ENCODE measurements around the gene CHCHD3.

The CHCHD3 gene

DNA sequence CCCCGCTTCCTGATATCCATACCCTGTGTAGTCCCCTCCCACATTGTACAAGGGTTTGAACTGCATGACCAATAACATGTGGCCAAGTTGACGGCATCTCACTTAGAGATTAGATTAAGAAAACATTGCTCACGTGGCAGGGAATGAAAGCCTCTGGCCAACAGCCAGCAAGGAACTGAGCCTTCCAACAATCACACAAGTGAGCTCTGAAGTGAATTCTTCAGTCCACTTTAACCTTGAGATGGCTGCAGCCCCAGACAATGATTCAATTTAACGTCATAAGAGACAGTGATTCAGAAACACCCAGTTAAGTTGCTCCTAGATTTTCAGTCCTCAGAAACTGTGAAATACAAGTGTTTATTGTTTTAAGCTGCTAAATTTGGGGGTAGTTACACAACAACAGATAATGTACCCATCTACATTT, 339.7 kb downstream of the CHCHD3 start:
- no peak for DNase-seq
- Histone ChIP-seq H3K27me3 (peaks cover 0 to 11% of the 10 kb centered on the region in 2 donors), H3K36me3 (no peaks in the 10 kb centered on the region), H3K27ac (no peak overlapping the region), H3K4me1 (no peaks in the 10 kb centered on the region), H3K4me3 (no peak overlapping the region), H3K9me3 (peaks cover 0 to 16% (median 13%) of the 10 kb centered on the region in 3 donors)
- TF ChIP-seq, protein P1, sequence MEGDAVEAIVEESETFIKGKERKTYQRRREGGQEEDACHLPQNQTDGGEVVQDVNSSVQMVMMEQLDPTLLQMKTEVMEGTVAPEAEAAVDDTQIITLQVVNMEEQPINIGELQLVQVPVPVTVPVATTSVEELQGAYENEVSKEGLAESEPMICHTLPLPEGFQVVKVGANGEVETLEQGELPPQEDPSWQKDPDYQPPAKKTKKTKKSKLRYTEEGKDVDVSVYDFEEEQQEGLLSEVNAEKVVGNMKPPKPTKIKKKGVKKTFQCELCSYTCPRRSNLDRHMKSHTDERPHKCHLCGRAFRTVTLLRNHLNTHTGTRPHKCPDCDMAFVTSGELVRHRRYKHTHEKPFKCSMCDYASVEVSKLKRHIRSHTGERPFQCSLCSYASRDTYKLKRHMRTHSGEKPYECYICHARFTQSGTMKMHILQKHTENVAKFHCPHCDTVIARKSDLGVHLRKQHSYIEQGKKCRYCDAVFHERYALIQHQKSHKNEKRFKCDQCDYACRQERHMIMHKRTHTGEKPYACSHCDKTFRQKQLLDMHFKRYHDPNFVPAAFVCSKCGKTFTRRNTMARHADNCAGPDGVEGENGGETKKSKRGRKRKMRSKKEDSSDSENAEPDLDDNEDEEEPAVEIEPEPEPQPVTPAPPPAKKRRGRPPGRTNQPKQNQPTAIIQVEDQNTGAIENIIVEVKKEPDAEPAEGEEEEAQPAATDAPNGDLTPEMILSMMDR (IDR thresholded peaks at IDR 0.05): no peak
- intact Hi-C loops (cut with DNase I; ENCODE audit: low total_unique reads): no loop called here

DNA sequence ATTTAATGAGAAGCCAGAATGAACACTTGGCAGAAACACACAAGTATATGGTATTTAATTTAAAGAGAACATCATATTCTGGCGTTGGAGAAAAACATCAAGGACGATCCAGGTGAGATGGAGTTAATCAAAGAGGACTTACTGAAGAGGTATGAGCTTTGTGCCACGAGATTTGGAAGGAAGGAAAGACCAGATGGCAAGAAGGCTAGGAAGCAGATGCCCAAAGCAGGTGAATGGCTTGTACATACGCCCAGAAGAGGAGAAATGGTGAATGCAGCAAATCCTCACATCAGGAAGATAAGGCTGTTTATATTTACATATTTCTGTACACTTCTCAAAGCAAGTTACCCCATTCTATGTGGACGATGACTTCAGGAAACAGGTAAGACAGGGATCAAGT, 341.7 kb downstream of the CHCHD3 start:
- Histone ChIP-seq H3K27ac (no peak overlapping the region), H3K27me3 (peaks cover 0 to 12% of the 10 kb centered on the region in 2 donors), H3K9me3 (peaks cover 0 to 16% (median 13%) of the 10 kb centered on the region in 3 donors), H3K36me3 (no peaks in the 10 kb centered on the region), H3K4me1 (no peaks in the 10 kb centered on the region), H3K4me3 (no peak overlapping the region)
- DNase-seq: no peak
- TF ChIP-seq, protein P1 (IDR thresholded peaks at IDR 0.05): no peak
- intact Hi-C loops (cut with DNase I; ENCODE audit: low total_unique reads): no loop called here

DNA sequence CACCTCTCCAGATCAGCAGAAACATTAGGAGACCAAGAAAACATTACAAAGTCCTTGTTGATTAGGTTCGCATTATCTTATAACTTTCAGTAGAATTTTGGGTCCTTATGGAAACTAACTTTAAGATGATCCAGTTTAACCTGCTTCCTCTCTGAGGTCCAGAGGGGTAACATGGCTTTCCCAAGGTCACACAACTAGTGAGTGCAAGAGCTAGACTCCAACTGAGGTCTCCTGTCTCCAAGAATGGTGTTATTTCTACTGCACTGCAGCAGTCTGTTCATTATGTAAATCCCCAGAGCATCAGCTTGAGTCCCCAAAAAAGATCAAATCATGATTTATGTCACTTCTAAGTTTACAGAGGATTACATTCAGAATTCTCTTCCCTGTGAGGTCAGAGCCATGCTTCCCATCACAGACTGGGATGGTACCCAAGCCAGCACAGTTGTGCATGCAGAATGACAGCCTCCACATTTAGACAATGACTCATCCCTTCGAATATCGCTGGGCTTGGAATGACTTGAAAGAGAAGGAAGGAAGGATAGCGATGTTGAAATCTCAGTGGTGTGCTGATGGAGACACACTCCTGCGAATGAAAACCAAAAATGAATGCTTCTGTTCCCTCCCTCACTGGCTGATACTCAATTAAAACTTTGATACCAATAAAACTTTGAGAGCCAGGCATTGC, 342.5 kb downstream of the CHCHD3 start:
- H3K36me3 ChIP-seq: no peaks in the 10 kb centered on the region
- no peak overlapping the region for H3K4me3 ChIP-seq
- intact Hi-C loops (cut with DNase I; ENCODE audit: low total_unique reads): no loop called here
- peaks cover 0 to 12% of the 10 kb centered on the region in 2 donors for H3K27me3 ChIP-seq
- TF ChIP-seq, protein P1 (IDR thresholded peaks at IDR 0.05): no peak
- no peaks in the 10 kb centered on the region for H3K4me1 ChIP-seq
- DNase-seq: no peak
- H3K27ac ChIP-seq: no peak overlapping the region
- H3K9me3 ChIP-seq: peaks cover 0 to 9% (median 6%) of the 10 kb centered on the region in 3 donors

DNA sequence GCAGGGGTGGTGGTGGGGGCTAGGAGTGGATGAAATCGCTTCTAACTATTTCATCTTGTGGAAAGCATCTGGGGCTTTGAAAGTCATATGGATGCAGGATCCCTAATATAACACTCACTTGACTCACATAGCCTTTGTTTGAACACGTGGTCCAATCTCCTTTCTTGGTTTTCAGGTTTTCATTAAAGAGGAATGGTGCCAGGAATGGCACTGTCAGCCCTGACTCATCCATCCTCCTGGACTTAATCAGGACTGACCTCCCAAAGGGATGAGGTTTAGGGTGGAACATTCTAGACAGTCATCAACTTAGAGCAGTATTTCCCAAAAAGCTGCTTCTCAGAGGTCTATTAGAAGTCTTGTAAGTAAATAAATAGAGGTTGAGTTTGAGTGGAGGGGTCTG, 343.6 kb downstream of the CHCHD3 start:
- Histone ChIP-seq H3K4me3 (no peak overlapping the region), H3K27ac (no peak overlapping the region), H3K4me1 (no peaks in the 10 kb centered on the region), H3K27me3 (peaks cover 0 to 12% of the 10 kb centered on the region in 2 donors), H3K36me3 (no peaks in the 10 kb centered on the region), H3K9me3 (peaks cover 0 to 3% (median 0%) of the 10 kb centered on the region in 3 donors)
- TF ChIP-seq, protein P1 (IDR thresholded peaks at IDR 0.05): no peak
- no peak for DNase-seq
- intact Hi-C loops (cut with DNase I; ENCODE audit: low total_unique reads): no loop called here

DNA sequence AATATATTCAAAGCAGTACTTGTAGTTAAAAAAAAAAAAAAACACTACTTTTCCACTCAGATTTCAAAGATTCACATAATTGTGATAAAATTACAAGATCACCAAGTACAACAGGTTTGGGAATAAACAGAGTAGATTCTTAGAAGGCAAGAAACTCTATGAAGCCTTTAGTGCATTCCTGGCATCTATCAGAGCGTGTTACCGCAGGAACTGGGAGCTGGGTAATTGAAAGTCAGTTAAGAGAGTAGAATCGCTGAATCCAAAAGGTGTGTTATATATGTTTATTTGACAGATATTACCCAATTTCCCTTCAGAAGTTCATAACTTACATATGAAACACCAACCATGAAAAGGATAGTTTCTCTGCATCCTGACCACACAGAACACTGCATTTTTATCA, 346.4 kb downstream of the CHCHD3 start:
- no peaks in the 10 kb centered on the region for H3K9me3 ChIP-seq
- H3K36me3 ChIP-seq: no peaks in the 10 kb centered on the region
- no peaks in the 10 kb centered on the region for H3K4me1 ChIP-seq
- TF ChIP-seq, protein P1 (IDR thresholded peaks at IDR 0.05): no peak
- peaks cover 0 to 12% of the 10 kb centered on the region in 2 donors for H3K27me3 ChIP-seq
- no peak overlapping the region for H3K4me3 ChIP-seq
- no peak for DNase-seq
- intact Hi-C loops (cut with DNase I; ENCODE audit: low total_unique reads): no loop called here
- H3K27ac ChIP-seq: no peak overlapping the region
